Measurements from ENCODE around the gene ARVCF.

Gene ARVCF

GRCh38 chr22:20014526-20015186 is 2.0 kb downstream of the ARVCF start:
- DNase-seq = no peak

GRCh38 chr22:20013382-20013871 is 3.2 kb downstream of the ARVCF start:
- DNase-seq = no peak

DNA sequence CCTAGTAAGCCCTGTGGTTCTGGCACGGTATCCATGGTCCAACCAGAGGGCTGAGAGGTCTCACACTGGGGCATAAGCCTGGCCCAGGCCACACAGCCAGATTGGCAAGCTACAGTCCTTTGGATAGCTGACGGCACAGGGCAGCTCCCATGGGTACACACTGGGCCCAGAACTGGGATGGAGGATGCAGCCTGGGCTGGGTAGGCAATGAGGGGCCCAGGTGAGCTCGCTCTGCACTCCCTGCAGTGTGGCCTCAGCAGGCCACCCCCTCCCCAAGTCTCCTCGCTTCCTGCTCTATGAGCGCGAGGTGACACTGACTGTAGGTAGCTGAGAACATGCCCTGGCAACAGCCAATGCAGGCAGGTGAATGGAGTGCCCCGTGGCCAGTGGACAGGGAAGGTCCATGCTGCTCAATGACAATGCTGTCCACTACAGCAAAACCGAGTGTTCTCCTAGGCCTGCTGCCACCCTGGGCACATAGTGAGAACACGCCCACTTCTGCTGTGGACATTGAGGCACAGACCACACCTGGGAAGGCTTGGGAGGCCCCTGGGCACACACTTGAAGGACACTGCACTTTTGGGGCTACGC is 3.8 kb downstream of the ARVCF start:
- no peak for DNase-seq

DNA sequence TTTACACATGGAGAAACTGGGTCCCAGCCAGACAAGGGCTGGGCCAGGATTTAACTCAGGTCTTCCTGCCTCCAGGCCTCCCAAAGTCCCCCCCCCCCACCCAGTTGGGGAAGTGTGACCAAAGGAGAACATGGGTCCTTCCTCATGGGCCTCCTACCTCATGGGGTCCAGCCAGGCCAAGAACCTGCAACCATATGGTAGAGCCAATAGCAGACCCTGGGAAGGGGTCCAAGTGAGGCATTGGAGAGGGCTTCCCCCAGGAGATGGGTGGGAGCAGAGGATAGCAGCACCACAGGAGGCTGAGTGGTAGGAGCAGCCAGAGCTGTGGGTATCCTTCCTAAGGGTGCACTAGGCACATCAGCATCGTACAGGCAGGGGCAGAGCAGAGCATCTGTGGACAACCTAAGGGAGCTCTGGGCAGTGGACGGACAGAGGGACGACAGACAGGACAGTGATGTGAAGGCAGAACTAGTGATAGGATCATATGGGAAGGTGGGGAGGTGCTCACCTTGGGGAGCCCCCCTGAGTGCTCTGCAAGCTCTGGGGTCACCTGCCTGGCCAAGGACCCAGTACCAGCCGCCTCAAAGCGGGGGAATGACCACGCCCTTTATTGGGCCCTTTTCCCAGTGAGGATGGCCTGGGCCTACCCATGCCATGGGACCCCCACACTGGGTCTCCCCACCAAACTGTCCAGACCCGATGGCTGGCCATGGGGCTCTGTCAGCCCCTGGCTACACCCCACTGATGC is 4.5 kb downstream of the ARVCF start:
- DNase-seq = no peak

- no peak for DNase-seq
Observed at GRCh38 chr22:20011123-20011992, 5.3 kb downstream of the ARVCF start.

- DNase-seq = no peak
Observed at GRCh38 chr22:20010307-20011122, 6.1 kb downstream of the ARVCF start.

DNA sequence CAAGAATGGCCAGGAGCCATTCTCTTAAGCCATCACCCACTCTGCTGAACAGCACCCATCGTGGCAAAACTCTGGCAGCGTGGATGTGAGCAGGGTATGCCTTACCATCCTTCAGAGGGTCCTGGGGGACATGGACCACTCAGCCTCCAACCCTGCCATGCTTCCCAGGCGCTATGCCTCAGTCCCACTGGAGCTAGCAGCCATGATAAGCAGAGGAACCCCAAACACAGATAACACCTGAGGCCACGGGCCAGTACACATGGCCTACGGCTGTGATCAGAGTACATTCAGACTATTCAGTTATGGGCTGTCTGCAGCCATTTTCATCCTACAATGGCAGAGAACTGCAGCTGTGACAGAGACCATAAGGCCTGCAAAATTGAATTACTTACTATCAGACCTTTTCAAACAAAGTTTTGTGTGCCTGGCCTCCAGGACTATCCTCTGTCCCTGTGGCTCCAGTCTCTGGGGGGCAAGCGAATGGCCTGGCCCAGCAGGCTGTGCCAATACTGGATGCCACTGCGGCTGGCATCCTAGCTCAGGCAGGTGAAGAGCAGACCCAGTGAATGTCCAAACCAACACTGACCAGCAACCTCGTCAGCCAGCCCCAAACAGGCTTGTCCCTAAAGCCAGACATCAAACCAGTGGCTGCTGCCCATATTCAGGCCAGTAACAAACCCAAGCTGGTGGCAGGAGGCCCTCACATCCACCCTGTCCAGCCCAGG is 6.9 kb downstream of the ARVCF start:
- DNase-seq = no peak

GRCh38 chr22:20009018-20009491 is 7.6 kb downstream of the ARVCF start:
- DNase-seq = no peak

GRCh38 chr22:20008221-20008995 is 8.2 kb downstream of the ARVCF start:
- no peak for DNase-seq

GRCh38 chr22:20004464-20004863 is 12.2 kb downstream of the ARVCF start:
- no peak for DNase-seq

DNA sequence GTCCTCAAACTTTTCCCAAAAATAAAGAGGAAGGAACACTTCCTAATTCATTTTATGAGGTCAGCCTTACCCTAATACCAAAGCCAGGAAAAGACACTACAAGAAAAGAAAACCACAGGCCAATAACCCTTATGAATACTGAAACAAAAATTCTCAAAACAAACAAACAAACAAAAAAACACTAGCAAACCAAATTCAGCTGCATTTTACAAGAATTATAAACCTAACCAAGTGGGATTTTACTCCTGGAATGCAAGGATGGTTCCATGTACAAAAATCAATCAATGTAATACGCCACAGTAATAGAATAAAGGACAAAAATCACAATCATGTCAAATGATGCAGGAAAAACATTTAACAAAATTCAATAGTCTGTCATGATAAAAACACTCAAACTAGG is 13.3 kb downstream of the ARVCF start:
- no peak for DNase-seq

DNA sequence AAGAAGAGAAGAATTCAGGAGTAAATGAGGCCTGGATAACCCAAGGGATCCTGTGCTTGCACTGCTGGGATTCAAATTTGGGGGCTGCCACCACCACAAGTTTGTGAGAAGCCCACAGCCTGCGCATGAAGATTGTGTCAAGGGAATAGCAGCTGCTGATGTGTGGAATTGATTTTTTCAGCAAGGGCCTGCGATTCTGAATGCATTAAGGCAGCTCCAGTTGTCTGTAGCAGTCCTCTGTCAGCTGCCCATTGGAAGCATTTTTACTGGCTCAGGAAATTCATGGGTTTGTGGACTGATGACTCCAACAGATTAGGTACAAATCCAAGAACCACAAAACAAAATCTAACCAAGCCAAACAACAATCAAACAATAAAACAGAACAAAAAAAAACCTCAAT is 14.0 kb downstream of the ARVCF start:
- no peak for DNase-seq

DNA sequence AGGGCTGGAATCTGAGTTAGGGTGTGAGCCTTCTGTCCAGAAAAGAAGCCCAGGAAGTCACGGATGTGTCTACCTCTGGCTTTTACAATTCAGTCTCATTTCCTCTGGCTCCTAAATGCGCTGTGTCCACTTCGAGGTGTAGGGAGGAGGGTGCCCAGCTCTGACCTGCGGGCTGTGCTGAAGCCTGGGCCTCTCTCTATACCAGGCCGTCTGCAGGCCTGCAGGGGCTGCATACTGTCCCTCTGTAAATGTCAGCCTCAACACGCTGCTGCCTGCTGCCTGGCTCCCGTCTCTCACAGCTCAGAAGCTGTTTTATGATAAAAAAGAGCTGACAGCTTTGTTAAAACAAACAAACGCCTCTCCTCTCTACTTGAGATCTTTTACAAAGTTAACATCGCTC is 14.5 kb downstream of the ARVCF start:
- DNase-seq = no peak

- no peak for DNase-seq
Observed at GRCh38 chr22:20001082-20001638, 15.5 kb downstream of the ARVCF start.

GRCh38 chr22:20000246-20001081 is 16.2 kb downstream of the ARVCF start:
- DNase-seq = no peak

- no peak for DNase-seq
Observed at GRCh38 chr22:19998991-19999820, 17.4 kb downstream of the ARVCF start.

DNA sequence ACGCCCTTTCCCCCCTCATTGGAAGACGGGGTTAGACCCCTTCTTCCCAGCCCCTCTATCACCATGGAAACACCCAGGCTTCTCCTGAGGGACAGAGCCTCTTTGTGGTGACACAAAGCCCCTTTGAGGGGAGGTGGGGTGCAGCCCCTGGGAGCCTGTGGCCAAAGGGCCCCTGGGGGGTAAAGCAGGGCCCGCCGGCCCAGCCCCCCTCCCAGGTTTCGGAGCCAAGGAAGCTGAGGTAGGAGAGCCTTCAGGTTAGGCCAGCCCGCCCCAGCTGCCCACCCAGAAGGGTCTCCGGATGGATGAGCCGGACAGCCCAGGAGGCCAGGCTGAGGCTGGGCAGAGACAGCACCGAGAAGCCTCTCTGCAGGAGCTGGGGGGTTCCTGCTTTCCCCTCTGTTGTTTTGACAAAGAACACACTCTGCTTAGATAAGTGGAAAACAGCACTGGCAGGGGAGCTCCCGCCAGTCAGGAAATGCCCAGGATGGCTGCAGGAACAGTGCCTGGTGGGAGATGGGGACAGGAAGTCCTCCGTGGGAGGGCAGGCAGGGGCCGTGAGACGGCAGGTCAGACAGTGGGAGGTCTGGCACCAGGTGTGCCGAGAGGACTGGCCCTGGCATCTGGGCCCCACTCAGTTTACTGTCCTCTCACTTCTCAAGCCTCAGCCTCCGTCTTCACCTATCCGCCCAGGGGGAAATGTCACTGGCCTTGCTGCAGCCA is 18.2 kb downstream of the ARVCF start:
- no peak for DNase-seq

Data from NCI-H2081 treated with DMSO at 0.1 percent for 48 hours (cell line).